Stimulated activated CD8-positive, alpha-beta memory T cell treated with anti-CD3 and anti-CD28 coated beads, Interleukin-12 subunit alpha, Interleukin-12 subunit beta, amount 100 ng/mL, for 1 hour (primary cell): ENCODE measurements around the gene FRMD1.

Source experiments
- DNase-seq: peaks from one replicate; pipeline ENCODE4 v3.0.0-alpha.2; 2020; ENCODE audit warnings: low read depth

FRMD1 gene

DNA sequence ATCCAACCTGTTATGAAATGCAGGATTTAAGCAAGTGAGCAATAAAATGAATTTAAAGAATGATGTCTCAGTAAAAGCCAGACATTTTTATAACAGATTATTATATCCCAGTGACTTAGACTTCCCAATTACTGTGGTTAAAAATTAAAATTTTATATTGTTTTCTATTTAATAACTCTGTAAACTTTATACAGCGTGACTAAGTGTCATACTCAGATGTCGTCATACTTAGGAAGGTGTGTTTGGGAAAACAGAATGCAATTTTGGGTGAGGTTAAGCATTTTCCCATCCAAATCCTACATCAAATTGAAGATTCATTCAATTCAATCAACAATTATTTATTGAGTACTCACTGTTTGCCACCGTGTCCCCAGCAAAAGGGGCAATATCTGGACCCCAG is 31.4 kb upstream of the FRMD1 start:
- DNase-seq = no peak

DNA sequence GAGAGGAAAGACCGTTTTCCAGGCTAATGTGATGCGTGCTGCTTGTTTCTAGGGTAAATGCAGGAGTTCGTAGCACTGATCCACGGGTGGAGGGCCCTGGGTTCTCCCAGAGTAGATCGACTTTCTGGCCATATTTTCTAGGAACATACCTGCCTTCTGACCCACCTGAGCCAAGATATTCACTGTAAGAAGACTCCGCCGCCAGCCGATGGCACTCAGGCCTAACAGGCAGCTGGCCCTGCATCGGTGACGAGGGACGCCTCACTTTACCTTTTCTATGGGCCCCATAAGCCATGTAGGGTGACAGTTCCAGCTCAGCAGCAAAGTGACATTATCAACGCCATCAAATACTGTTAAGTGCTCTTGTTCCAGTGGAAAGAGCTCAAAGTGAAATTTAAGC is 30.2 kb upstream of the FRMD1 start:
- no peak for DNase-seq

DNA sequence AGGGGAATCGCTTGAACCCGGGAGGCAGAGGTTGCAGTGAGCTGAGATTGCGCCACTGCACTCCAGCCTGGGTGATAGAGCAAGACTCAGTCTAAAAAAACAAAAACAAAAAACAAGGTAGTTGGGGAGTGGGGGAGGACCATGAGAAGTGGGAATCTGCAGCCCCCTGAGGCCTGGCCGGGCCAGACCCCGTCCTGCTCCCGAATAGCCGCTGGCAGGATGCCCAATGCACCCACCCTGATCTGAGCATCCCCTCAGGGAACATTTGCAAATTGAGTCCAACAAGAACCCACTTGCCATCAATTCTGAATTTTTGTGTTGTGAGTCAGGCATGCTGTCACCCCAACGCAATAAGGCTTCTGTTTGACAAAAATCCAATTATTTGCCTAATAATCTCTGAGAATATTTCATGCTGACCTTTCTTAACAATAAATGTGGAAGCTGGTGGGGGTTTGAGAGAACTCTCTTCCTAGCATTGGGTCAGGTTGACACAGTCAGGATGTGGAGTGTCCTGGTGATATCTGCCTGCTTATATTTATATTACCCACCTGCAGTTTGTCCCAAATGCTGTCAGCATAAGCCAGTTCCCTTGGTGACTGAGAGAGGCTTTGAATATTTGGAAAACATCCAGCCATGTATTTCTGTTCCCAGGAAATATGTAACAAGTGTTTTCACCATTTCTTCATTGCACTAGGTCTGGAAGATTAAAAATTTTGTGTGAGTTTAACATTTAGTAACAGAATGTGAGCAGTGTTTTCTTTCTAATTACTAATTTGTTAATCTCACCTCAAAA is 28.4 kb upstream of the FRMD1 start:
- DNase-seq = no peak

DNA sequence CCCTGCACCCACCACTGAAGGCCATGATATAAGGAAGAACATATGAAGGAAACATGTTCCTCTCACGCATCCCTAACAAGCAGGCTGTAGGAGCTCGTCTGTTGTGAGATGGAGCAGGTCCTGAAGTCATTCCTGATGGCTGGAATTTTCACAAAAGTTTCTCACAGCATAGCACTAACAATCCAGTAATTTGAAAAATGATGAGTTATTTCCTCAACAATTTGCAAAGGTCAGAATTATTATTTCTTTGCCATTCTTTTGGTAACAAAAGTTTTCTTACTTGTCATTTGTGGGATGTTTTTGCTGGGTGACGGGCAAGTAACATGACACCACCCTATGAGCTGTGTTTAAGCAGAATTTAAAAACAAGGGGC is 27.6 kb upstream of the FRMD1 start:
- no peak for DNase-seq

DNA sequence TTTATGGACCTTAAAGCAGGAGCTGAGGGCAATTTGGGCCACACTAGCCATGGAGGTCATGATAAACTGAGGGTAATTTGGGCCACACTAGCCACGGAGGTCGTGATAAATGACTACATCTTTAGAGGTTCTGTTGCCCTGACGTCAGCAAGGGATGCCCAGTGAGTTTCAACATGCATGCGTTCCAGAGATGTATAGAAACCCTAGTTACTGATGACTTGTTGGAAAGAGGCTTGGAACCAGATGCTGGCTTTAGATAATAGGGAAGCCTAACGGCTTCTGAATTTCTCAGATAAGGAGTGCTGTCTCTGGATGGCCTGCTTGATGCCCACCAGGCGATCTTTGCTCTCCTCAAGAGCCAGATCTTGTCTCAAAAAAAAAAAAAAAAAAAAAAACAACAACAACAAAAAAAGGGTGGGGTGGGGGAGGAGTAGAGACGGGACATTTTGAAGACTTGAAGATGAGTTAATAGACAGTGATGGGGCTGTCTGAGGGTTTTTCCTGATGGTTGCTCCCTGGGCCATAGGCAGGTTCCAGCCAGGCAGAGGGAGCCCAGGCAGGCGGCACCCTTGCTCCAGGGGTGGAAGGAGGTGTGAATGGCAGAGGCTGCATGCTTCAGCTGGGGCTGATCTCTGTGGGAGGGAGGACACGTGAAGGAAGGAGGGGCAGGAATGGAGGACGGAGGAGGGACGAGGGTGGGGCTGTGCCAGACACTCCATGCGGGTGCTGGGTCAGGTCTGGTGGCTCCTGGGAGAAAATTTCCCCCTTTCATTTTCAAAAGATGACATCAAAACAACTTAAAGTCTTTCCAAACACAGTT is 27.0 kb upstream of the FRMD1 start:
- DNase-seq = no peak

DNA sequence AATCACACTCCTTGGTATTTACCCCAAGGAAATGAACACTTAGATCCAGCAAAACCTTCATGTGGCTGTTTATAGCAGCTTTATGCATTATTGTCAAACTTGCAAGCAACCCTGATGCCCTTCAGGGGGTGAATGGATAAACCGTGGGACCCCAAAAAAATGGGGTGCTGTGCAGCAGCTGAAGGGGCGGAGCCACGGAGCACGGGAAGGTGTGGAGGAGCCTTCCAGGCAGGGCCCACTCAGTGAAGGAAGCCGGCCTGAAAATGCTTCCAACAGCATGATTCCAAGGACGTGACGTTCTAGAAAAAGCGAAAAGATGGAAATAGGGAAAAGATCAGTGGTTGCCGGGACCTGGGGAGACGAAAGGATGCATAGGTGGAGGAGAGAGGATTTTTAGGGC is 25.6 kb upstream of the FRMD1 start:
- DNase-seq = no peak

DNA sequence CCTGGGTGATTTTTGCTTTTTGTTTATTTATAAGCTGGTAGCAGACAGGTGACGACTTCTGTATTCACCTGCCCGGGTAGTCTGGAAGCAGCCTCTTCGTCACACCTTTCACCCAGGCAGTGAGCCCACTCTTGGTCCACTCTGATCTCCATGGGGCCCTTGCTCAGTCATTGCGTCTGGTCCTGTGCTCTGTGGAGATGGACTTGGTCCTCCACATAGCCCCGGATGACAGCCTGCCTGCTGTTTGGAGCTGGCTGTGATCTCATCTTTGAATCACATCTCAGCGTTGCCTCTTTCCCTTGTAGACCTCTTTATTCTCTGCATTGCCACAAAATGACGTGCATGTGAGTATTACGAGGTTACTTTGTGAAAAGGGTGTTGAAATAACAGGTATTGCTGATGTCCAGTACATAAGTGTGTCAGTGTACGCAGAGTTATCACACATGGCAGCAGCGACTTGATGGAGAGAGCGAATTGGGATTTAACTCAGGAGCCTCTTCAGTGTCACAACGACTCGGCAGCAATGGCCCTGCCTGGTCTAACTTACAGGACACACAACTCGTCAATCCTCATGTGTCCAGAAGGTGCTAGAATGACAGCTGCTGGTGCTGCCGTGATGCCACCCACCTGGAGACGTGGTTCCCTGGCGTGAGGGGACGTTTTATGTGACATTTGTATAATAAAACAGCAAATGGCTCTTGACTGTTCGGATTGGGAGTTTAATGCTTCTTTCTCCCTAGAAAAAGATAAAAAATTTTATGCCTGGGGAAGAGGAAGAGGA is 24.2 kb upstream of the FRMD1 start:
- DNase-seq = no peak

DNA sequence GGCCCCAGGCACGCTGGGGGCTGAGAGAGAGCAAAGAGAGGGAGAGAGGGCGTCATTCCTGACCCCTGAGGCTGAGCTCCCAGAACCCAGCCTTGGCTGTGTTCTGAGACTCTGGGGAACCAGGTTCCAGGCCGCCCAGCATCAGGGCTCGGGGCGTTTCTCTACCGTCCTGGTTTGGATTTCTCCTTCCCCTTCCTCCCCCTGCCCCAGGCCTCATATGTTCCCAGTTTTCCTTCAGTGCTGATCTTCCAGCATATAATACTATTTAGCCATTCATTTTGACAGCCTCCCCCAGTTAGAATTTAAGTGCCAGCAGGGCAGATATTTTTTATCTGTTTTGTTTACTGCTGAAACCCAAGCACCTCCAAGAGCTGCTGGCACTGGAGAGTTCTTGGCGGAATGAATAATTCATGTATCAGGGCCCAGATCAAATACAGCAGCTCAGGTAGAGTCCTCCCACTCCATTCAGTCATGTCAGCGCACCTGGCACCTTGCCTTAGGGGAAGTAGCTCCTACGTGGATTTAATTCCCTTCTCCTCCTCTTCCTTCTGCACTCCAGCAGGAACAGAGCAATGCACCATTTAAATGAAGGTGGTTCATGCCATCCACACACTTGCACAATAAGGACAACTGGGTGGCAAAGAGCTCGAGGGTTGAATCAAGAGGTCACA is 23.4 kb upstream of the FRMD1 start:
- DNase-seq = no peak

DNA sequence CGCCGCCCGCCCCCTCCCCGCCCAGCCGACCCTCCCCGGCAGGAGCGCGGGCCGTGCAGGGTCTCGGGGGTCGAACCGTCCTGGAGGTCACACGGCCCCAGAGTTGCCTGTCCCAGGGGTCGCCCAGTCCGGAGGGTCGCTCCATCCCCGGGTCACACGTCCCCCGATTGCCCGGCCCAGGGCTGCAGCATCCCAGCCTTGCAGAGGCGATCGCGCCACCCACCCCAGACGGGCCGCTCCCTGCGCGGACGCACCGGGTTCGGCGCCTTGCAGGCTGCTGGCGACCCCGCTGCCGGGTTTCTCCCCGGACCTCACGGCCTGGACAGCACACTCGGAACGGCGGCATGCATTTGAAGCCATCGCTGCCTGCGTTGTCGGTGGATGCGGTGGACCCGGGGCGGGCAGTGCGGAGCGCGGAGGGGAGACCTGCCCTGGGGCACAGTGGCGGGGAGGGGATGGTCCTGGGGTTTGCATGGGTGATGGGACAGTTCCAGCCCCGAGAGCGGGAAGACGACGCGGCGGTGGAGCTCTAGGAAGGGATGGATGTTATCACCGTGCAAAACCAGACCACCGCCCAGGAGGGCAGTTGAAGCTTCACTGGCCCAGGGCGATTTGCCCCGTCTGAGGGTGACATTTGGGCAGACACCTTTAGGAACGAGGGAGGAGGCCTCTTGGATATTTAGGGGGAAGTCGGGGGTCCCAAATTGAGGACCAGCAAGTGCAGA is 22.7 kb upstream of the FRMD1 start:
- DNase-seq = no peak

DNA sequence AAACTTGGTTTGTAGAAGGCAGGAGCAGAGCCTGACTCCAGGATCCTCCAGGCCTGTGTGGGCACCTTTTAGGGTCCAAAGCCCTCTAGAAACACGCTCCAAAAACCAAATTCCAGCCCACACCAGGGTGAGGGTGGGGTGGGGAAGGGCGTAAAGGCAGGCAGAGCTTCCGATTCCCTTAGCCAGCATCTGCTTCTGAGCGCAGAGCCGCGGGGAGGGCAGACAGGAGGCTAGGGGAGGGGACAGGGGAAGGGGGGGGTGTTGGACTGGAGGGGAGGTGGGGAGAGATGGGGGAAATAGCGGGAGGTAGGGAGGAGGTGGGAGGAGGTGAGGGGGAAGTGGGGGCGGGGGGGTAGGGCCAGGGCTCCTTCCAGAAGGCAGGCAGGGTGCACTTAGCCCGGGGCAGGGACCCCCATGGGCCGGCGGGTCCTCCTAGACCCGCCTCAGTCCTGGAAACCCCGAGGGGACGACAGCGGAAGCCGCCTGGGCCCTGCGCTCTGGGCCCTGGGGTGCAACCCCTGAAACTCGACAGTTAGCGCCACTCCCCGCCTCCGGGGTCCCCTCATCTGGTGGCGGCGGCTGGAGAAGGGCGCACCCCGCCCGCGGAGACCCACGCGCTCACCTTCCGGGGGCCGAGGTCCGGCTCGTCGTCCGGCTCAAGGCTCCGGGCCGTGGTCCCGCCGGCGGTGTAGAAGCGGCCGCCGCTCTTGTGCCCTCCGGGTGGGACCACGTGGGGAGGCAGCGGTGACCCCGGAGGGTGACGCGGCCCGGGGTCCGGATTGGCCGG is 22.0 kb upstream of the FRMD1 start:
- DNase-seq = no peak

DNA sequence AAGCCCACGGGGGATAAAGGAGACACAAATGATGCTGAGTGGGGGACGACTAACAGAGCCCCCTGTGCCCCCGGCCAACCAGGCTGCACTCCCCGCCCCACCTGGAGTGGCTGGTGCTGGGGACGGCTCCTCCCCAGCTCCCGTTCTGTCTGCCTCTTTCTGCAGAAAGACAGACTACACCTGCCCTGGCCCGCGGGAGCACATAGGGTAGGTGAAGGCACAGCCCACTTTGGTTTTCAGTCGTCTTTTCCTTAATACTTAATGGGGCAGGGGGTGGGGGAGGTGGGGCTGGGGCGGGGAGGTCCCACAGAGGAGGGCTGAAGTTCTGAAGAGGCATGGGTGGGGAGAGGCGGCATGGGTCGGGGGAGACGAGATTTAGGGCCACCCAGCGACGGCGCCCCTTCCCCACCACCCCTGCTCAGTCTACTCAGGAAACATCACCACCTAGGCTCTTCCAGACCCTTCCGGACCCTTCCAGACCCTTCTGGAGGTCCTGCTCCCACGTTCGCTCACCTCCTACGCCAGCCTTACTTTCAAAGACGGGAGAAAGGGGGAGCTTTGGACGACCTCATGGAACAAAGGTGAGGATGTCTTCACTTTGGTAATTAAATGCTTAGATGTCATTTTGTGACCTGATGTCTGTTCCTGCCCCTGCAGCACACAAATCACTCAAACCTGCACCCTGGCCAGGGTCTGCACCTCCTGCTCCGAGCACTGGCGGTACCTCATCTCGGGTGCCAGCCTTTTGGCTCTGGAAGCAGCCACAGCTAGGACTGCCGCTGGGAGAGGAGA is 21.2 kb upstream of the FRMD1 start:
- no peak for DNase-seq

DNA sequence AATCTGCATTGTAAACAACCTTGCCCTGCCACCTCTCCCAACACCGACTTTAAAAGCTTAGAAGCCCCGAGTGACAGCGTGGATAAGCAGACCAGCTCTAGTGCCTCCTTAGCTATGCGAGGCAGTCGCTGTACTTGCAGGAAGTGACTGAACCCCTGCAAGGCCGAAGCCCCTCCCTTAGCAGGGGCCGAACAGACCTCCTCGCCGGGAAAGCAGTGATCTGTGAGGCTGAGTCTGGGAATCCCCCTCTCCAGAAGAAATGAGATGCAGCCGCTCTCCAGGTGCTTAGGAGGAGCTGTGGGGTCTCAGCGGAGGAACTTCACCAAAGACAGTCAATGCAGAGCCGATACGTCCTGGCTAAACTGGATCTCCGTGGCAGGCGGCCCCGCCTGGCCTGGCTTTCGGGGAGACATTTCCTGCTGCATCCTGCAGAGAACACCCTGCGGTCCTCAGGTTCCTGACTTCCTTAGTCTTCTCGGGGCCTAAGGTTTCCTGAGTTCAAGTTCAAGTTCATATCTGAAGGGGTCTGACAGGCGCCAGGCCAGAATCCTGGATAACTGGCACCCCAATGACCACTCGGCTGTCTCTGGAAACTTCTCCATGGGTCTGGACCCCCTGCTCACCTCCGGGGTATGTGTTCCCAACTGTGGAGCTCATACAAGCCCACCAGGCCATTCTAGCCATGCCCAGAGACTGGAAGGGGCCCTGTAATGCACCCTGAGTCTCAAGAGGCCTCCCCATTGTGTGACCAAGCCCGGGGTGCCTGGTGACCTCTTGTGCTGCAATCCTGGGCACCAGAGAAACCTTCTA is 20.4 kb upstream of the FRMD1 start:
- no peak for DNase-seq

DNA sequence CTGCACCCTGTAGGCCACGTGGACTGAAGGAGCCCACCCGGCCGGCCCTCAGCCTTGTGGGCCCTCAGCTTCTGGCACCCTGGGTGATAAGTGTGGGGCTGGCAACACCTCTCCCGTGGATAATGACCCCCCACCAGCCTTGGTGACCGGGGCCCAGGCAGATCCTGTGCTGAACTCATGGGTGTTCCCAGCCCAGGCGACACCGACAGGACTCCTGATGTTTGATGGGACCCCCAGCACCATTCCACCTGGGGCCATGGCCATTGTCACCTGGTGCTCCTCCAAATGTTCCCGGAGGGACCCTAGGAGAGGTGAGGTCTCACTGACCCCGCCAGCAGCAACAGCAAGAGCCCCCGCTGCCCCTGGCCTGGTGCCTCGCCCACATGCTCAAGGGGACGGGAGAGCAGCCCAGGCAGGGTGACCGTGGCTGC is 19.4 kb upstream of the FRMD1 start:
- no peak for DNase-seq

DNA sequence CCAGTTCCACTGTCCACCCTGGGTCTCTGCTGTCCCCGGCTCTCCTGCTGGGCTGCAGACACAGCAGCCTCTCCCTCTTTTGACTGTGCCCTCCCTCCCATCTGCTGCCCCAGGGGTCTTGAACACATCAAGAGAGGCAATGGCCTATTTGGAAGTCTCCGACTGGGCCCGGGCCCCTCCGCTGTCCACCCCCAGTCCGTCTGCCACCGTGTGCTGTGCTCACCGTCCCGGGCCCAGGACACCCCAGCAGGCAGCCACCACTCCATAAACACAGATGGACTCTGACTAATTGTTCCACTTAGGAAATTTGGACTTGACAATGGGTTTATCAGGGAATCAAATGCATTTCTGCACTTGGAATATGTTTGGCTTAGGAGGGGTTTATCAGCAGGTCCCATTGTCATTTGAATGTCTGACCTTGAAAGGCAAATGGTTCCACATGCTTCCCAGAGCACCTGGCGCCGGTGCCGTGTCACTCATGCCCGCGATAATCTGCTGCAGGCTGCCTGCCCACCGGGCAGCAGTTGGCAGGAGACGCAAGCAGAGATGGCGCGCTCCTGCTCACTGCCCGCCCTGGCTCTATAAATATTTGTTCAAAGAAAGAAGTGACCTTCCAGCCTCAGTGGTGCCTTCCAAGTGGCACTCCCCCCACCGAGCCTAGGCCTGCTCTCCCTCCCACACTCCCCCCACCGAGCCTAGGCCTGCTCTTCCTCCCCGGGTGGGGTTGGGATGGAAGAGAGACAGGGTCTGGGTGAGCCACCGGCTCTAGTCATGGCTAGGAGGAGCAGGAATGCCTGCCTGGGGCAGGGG is 18.8 kb upstream of the FRMD1 start:
- no peak for DNase-seq

DNA sequence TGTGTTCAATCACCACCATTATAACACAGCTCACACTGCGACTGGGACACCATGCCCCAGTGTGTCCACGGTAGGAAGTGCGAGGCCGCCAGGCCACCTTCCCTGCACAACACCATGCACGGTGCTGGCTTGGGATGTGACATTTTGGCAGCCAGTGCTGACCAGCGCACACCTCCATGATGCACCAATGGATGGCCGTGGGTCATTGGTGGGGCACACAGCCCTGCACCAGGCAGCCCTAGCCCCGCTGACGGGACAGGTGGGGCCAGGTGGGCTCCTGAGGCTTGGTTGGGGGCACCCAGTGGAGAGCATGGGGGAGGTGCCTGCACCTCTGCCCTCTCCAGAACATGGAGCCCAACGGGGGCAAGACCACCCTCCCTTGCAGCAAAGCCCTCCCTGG is 18.2 kb upstream of the FRMD1 start:
- DNase-seq = no peak

DNA sequence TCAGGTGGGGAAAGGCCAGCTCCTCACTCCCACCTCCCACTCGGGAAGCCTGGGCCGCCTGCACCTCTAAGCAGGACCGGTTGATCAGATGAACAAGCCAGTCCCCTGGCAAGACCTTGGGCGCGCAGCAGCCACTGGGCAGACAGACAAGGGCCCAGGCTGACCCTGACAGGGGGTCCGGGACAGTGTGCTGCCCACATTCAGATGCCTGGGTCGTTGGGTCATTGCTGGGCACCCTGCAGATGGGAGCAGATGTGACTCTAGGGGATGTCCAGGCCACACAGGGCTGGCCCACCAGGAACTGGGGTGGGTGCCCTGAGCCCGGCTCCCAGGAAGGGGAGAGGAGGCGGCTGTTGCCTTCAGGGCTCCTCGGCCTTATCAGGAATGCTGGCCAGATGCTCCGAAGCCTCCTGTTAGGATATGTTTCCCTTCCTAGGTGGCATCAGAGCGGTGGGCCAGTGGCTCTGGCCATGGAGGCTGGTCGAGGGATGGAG is 17.3 kb upstream of the FRMD1 start:
- no peak for DNase-seq

DNA sequence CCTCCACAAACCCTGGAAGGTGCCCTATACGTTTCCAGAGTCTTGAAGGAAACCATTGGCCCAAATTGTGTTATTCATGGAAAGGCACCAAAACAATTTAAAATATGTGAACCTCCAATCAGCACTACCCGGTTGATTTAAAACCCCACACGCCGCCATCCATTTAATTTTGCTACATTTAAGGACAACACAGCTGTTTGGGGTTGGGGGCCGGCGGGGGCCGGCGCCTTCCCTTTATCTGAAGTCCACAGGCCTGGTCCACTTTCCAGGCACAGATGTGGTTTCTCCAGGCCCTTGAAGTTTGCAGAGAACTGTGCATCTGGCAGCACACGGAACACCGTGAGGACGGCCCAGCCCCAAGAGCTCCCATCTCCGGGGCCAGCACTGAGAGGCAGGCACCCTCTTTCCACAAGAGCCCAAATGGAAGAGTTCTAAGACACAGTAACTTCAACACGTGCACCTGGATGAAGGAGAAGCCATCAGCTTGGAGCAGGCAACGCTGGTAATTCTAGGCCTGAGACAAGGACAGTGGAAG is 16.8 kb upstream of the FRMD1 start:
- no peak for DNase-seq
